HepG2 (cell line): Measurements from ENCODE around the gene GNL1. TPM values are rescaled to one million over a fixed set of nuclear protein-coding genes. Genes with fewer than 3 reads are reported as not detected.

ENCODE experiments used
- ATF2 ChIP-seq: sonication (generic); formaldehyde crosslinking; IDR thresholded peaks from 2 replicates; pipeline ENCODE4 v1.4.0; 2020; ENCODE audit warnings: missing genetic modification reagents
- ATF6 ChIP-seq: sonication (generic); formaldehyde crosslinking; conservative IDR thresholded peaks from 2 replicates; pipeline ENCODE4 v1.4.0; 2020; ENCODE audit warnings: missing genetic modification reagents
- CSRNP2 ChIP-seq: sonication (generic); formaldehyde crosslinking; conservative IDR thresholded peaks from 2 replicates; pipeline ENCODE4 v1.8.0; 2022; ENCODE audit warnings: low read depth, missing genetic modification reagents
- KIAA2018 ChIP-seq: sonication (generic); formaldehyde crosslinking; IDR thresholded peaks from 2 replicates; pipeline ENCODE4 v1.5.0; 2020; ENCODE audit warnings: mild to moderate bottlenecking, missing genetic modification reagents, borderline replicate concordance
- MNT ChIP-seq: fragments of 450-650 bp; IDR thresholded peaks from 2 replicates; pipeline ENCODE4 v1.6.1; 2016
- RCOR2 ChIP-seq: IDR thresholded peaks from 2 replicates; pipeline ENCODE4 v1.6.1; 2016; ENCODE audit warnings: missing biosample characterization, missing genetic modification reagents
- TMF1 ChIP-seq: sonication (generic); formaldehyde crosslinking; IDR thresholded peaks from 2 replicates; pipeline ENCODE4 v1.8.1; 2022; ENCODE audit warnings: low read depth, missing genetic modification reagents
- ZBTB14 ChIP-seq: sonication (generic); formaldehyde crosslinking; IDR thresholded peaks from 2 replicates; pipeline ENCODE4 v1.4.0; 2020; ENCODE audit warnings: missing genetic modification reagents
- ZNF260 ChIP-seq: sonication (generic); formaldehyde crosslinking; IDR thresholded peaks from 2 replicates; pipeline ENCODE4 v1.4.0; 2020; ENCODE audit warnings: missing genetic modification reagents, low read depth, mild to moderate bottlenecking, borderline replicate concordance
- ZNF605 ChIP-seq: sonication (generic); formaldehyde crosslinking; IDR thresholded peaks from 2 replicates; pipeline ENCODE4 v1.8.0; 2022; ENCODE audit warnings: mild to moderate bottlenecking, missing genetic modification reagents
- ZNF792 ChIP-seq: IDR thresholded peaks from 2 replicates; pipeline ENCODE4 v1.6.1; 2016
- polyA plus RNA-seq, 8 experiments: library from polyadenylated mRNA; depleted of rRNA in 3 of 8; stranded (reverse) in 7 of 8; unstranded in 1 of 8; fragments of >200 nt; fragmentation: Illumina TruSeq in 4 of 8; extraction: Trizol in 4 of 8; gene quantifications; 2 replicates each; pipeline versions ENCODE4 v1.2.1 to v1.2.3, GENCODE V29; 2011 to 2016; ENCODE audit warnings: low read depth in 4 of 8, missing spikeins in 1 of 8, mixed read lengths in 1 of 8; ENCODE audit not compliant: insufficient read depth in 1 of 8
- total RNA-seq, 5 experiments: library from RNA; depleted of rRNA; stranded (reverse); fragments of >200 nt; fragmentation: Illumina TruSeq; extraction: Trizol; gene quantifications; 2 replicates each; pipeline ENCODE4 v1.2.3, GENCODE V29; 2016; ENCODE audit warnings: low read depth in 1 of 5

The GNL1 gene
- total and polyA plus RNA-seq, 2 of the 13 experiments (the other 11 are each of a cell fraction or from before 2014, with no cell fraction given) = 35.0 to 55.6 TPM

GRCh38 chr6:30556906-30557682, 805 bp upstream of the GNL1 start, which contains the start of gene PRR3 (continued):
- TF ChIP-seq ATF2 (CRISPR knock-in tag) = peak; percentile 74
- no peak for TF ChIP-seq ATF6 (CRISPR knock-in tag)
- TF ChIP-seq RCOR2 (CRISPR knock-in tag) = no peak
- TF ChIP-seq ZNF792 (CRISPR knock-in tag) = peak; percentile 80; the same call in 1 of the 2 replicates
- peak; percentile 85; the same call in 1 of the 2 replicates for TF ChIP-seq TMF1
- TF ChIP-seq CSRNP2 (CRISPR knock-in tag) = 0 out of 2 replicates have a peak, but pooled peaks have one; percentile 45
- no peak for TF ChIP-seq ZBTB14
- TF ChIP-seq MNT = peak; percentile 55
- TF ChIP-seq KIAA2018 (CRISPR knock-in tag) = peak; percentile 72; the same call in 1 of the 2 replicates
- TF ChIP-seq ZNF605 (CRISPR knock-in tag) = peak; percentile 96
- no peak for TF ChIP-seq ZNF260 (CRISPR knock-in tag)
